CD4-positive, alpha-beta T cell (primary cell): ENCODE data around the gene HOXB7. TPM values are rescaled to one million over a fixed set of nuclear protein-coding genes. Genes with fewer than 3 reads are reported as not detected.

Experiments
- ATAC-seq: fragments of 200-7000 bp; cut with Tn5 transposase; one replicate; pipeline ENCODE4 v1.10.0; 2022; ENCODE audit warnings: mild to moderate bottlenecking; ENCODE audit not compliant: poor library complexity
- CTCF ChIA-PET: fragments of 350-600 bp; sonication (Branson Sonifier 250); formaldehyde crosslinking; loops from one replicate; lab custom pipeline; 2021; ENCODE audit warnings: antibody characterized with exemption, inconsistent platforms; lab: Charles Lee
- POLR2A ChIA-PET: fragments of 350-600 bp; sonication (Branson Sonifier 250); formaldehyde crosslinking; loops from one replicate; lab custom pipeline; 2021; ENCODE audit warnings: antibody characterized with exemption, inconsistent platforms; lab: Charles Lee
- DNase-seq, 14 experiments: peaks; one replicate each; pipeline ENCODE4 v3.0.0-alpha.2; 2013 to 2020; ENCODE audit warnings: mixed read lengths in 2 of 14
- H3K27ac ChIP-seq, 2 donors: one replicate each; pipeline versions ENCODE4 v1.5.1 to v1.7.0; 2013; ENCODE audit warnings: low read length in 2 of 2, low read depth in 1 of 2, mild to moderate bottlenecking in 1 of 2
- H3K27me3 ChIP-seq, 2 experiments: 1 replicate in 1 of 2; 2 replicates in 1 of 2; pipeline versions ENCODE4 v1.6.1 to v1.7.0; 2013; ENCODE audit warnings: low read length in 2 of 2, control low read depth in 1 of 2, mild to moderate bottlenecking in 1 of 2, moderate library complexity in 1 of 2; ENCODE audit not compliant: insufficient read depth in 2 of 2, control insufficient read depth in 1 of 2
- H3K36me3 ChIP-seq: one replicate; pipeline ENCODE4 v1.6.1; 2013; ENCODE audit warnings: low read length, control low read depth; ENCODE audit not compliant: insufficient read depth
- H3K4me1 ChIP-seq: one replicate; pipeline ENCODE4 v1.6.1; 2013; ENCODE audit warnings: low read length, control low read depth; ENCODE audit not compliant: insufficient read depth
- H3K4me3 ChIP-seq: one replicate; pipeline ENCODE4 v1.5.1; 2013; ENCODE audit warnings: mild to moderate bottlenecking, low read length, moderate library complexity
- H3K9me3 ChIP-seq, 2 experiments: 1 replicate in 1 of 2; 2 replicates in 1 of 2; pipeline versions ENCODE4 v1.6.1 to v1.7.0; 2013; ENCODE audit warnings: low read length in 2 of 2, mild to moderate bottlenecking in 2 of 2, control low read depth in 1 of 2, moderate library complexity in 1 of 2; ENCODE audit not compliant: control insufficient read depth in 1 of 2, insufficient read depth in 1 of 2
- H3K27ac Mint-ChIP-seq: one replicate; pipeline ENCODE4 v1.8.0; 2020; ENCODE audit warnings: mixed read lengths
- H3K27me3 Mint-ChIP-seq: one replicate; pipeline ENCODE4 v1.8.0; 2021; ENCODE audit warnings: mixed read lengths
- H3K36me3 Mint-ChIP-seq: one replicate; pipeline ENCODE4 v1.8.0; 2021; ENCODE audit warnings: low read depth, mixed read lengths
- H3K4me1 Mint-ChIP-seq: one replicate; pipeline ENCODE4 v1.8.0; 2021; ENCODE audit warnings: low read depth, mixed read lengths
- H3K4me3 Mint-ChIP-seq: one replicate; pipeline ENCODE4 v1.8.0; 2020; ENCODE audit warnings: mild to moderate bottlenecking, mixed read lengths
- H3K9me3 Mint-ChIP-seq: one replicate; pipeline ENCODE4 v1.8.0; 2020; ENCODE audit warnings: mixed read lengths
- CTCF ChIP-seq: fragments of 200-600 bp; IDR thresholded peaks from one replicate; pipeline ENCODE4 v1.8.0; 2022; ENCODE audit warnings: antibody characterized with exemption, mild to moderate bottlenecking
- intact Hi-C, 2 experiments: fragments of 100-400 bp; cut with DNase I in 1 of 2; cut with micrococcal nuclease in 1 of 2; formaldehyde crosslinking; loops; one replicate each; pipeline versions ENCODE4 v1.15.1 to v1.9.0; 2023 to 2025; cut with DNase I, micrococcal nuclease
- total RNA-seq, 174 experiments: library from RNA in 2 of 174; stranded (reverse) in 2 of 174; gene quantifications; one replicate each; pipeline ENCODE4 v1.2.3 and lab custom pipeline; 2021 to 2026

Gene HOXB7
- total RNA-seq, 2 experiments from 2014 or later = not detected

GRCh38 chr17:48641541-48642058 lies 30.8 kb upstream of the HOXB7 start:
- intact Hi-C loops = no loop called here

GRCh38 chr17:48640858-48641180 lies 30.0 kb upstream of the HOXB7 start:
- DNase-seq (no peak), ATAC-seq (no peak)
- Histone ChIP-seq H3K27ac (no peak overlapping the region), H3K4me3 (no peak overlapping the region), H3K36me3 (no peaks in the 10 kb centered on the region), H3K4me1 (peaks cover 26% of the 10 kb centered on the region), H3K9me3 (peaks cover 0 to 18% of the 10 kb centered on the region in 2 experiments), H3K27me3 (peaks cover 86 to 98% of the 10 kb centered on the region in 2 experiments)
- CTCF ChIA-PET = no interaction called here
- H3K27me3 Mint-ChIP-seq = peaks cover 100% of the 10 kb centered on the region
- intact Hi-C loops = no loop called here
- no peak for TF ChIP-seq CTCF
- peaks cover 19% of the 10 kb centered on the region for H3K4me1 Mint-ChIP-seq
- H3K36me3 Mint-ChIP-seq = no peaks in the 10 kb centered on the region
- POLR2A ChIA-PET = no interaction called here
- H3K27ac Mint-ChIP-seq = no peak overlapping the region
- no peaks in the 10 kb centered on the region for H3K9me3 Mint-ChIP-seq
- H3K4me3 Mint-ChIP-seq = no peak overlapping the region

More at GRCh38 chr17:48641541-48642058, 30.8 kb upstream of the HOXB7 start:
- no peak overlapping the region for H3K27ac Mint-ChIP-seq
- ChIA-PET POLR2A (no interaction called here), CTCF (no interaction called here)
- Histone ChIP-seq H3K4me1 (peaks cover 28% of the 10 kb centered on the region), H3K9me3 (peaks cover 0 to 19% of the 10 kb centered on the region in 2 experiments), H3K36me3 (no peaks in the 10 kb centered on the region), H3K4me3 (no peak overlapping the region), H3K27me3 (peaks cover 86 to 98% of the 10 kb centered on the region in 2 experiments), H3K27ac (no peak overlapping the region)
- DNase-seq (no peak), ATAC-seq (no peak)
- no peak overlapping the region for H3K4me3 Mint-ChIP-seq
- H3K27me3 Mint-ChIP-seq = peaks cover 99% of the 10 kb centered on the region
- H3K4me1 Mint-ChIP-seq = peaks cover 20% of the 10 kb centered on the region
- TF ChIP-seq CTCF = no peak
- no peaks in the 10 kb centered on the region for H3K36me3 Mint-ChIP-seq
- no peaks in the 10 kb centered on the region for H3K9me3 Mint-ChIP-seq

GRCh38 chr17:48639982-48640857 lies 29.4 kb upstream of the HOXB7 start:
- Mint-ChIP-seq H3K27me3 (peaks cover 100% of the 10 kb centered on the region), H3K27ac (no peak overlapping the region), H3K36me3 (no peaks in the 10 kb centered on the region), H3K4me3 (no peak overlapping the region), H3K9me3 (no peaks in the 10 kb centered on the region), H3K4me1 (peaks cover 14% of the 10 kb centered on the region)
- no peak for DNase-seq
- H3K27ac ChIP-seq = no peak overlapping the region
- H3K4me3 ChIP-seq = no peak overlapping the region
- intact Hi-C loops = no loop called here
- H3K4me1 ChIP-seq = peaks cover 24% of the 10 kb centered on the region
- peaks cover 86 to 98% of the 10 kb centered on the region in 2 experiments for H3K27me3 ChIP-seq
- no peaks in the 10 kb centered on the region for H3K36me3 ChIP-seq
- ChIA-PET POLR2A (no interaction called here), CTCF (no interaction called here)
- no peak for ATAC-seq
- peaks cover 0 to 16% of the 10 kb centered on the region in 2 experiments for H3K9me3 ChIP-seq
- TF ChIP-seq CTCF = no peak
